ENCODE measurements around the gene MRPS18A.

DNA sequence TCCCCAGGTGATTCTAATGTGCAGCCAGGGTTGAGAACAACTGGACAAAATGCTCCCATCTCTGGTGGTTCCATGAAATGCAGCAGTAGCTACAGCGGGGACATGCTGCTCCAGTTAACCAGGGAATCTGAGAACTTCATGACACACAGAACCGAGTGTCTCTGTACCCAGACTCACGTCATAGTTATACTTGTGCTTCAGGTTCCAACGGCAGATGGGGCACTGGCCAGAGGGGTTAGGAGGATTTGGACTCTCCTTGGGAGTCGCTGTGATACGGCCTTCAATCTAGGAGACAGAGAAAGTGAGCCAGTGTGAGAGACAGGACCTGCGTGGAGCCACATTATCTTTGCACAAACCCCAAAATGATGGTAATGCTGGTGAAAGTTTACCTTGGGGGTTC, 9.2 kb downstream of the MRPS18A start:
- TF ChIP-seq NFRKB (IDR thresholded peaks at IDR 0.05) (no peak), FOXM1 (IDR thresholded peaks at IDR 0.05; ENCODE audit: borderline replicate concordance) (no peak), SUZ12 (IDR thresholded peaks at IDR 0.05) (no peak), HDGF (IDR thresholded peaks at IDR 0.05; ENCODE audit: borderline replicate concordance) (no peak), ZNF384 (IDR thresholded peaks at IDR 0.05) (no peak)
- TF ChIP-seq, protein P1, sequence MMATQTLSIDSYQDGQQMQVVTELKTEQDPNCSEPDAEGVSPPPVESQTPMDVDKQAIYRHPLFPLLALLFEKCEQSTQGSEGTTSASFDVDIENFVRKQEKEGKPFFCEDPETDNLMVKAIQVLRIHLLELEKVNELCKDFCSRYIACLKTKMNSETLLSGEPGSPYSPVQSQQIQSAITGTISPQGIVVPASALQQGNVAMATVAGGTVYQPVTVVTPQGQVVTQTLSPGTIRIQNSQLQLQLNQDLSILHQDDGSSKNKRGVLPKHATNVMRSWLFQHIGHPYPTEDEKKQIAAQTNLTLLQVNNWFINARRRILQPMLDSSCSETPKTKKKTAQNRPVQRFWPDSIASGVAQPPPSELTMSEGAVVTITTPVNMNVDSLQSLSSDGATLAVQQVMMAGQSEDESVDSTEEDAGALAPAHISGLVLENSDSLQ (IDR thresholded peaks at IDR 0.05) = no peak

Measured in HEK293T (cell line).